Dedifferentiated amniotic fluid mesenchymal stem cell (primary cell): ENCODE results near the gene RAB8A.
"Not testable (repeated sequence)": the region's sequence is repeated elsewhere in the genome, so short reads cannot be mapped to it uniquely, and the experiment has no call there.

ENCODE experiments used
- DNase-seq: peaks from one replicate; pipeline ENCODE4 v3.0.0-alpha.2; 2016; ENCODE audit errors: extremely low spot score

Gene RAB8A

DNA sequence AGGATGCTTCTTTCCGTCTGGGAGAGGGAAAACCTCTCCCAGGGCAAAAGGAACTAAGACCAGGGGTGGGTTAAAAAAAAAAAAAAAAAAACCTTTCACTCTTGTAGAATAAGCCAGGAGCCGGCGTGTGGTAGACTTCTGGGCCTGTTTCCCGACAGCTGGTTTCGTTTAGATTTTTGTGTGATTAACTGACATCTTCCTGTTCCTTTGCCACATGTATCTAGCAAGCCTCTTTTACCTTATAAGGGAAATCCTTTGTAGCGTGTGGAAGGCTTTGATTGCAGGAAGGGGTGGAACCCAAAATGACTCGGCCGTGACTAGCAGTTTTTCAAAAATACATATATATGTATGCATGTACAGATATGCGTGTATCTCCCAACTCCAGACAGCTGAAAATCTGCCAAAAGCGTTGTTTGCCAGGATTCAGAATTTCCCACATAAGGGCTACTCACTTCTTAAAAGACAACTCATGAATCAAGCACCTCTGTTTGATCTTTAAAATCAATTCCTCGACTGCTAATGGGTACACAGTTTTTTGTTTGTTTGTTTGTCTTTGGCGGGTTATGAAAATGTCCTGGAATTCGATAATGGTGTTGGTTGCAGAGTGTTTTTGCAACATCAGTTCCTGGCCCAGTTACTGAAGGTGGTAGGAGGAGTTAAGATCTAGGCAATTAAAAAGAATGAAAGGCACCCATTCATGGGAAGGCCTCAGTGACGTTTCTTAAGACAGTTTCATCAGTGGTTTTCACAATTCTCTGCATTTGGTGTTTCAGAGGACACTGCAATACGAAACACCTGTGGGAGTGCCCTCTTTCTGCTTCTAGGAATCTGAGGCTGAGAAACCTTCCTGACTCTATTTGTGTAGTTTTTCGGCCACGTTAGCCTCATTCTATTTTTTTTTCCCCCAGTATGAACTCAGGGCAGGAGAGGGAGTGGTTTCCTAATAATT, 32.7 kb upstream of the RAB8A start:
- peak; percentile 98 for DNase-seq

DNA sequence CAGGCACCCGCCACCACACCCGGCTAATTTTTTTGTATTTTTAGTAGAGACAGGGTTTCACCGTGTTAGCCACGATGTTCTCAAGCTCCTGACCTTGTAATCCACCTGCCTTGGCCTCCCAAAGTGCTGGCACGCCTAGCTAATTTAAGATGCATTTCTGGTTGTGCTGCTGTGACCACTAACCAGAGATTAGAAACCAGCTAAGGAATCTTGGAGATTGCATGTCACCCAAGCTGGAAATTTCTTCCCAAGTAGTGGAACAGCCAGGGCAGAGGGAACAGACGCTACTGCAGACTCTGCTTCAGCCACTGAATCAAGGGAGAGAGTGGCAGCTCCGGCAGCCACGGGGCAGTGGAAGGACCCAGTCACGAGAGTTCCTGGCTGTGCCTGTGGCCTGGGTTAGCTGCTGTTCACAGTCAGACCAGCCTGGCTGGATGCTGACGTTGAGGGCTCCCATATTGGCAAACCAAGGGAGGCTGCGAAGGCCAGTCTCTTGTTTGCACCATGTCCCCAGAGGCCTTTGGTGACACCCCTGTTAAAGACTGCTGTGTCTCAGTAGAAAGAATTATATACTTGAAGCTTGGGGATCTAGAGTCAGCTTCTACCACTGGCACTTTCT, 27.5 kb upstream of the RAB8A start:
- no peak for DNase-seq

DNA sequence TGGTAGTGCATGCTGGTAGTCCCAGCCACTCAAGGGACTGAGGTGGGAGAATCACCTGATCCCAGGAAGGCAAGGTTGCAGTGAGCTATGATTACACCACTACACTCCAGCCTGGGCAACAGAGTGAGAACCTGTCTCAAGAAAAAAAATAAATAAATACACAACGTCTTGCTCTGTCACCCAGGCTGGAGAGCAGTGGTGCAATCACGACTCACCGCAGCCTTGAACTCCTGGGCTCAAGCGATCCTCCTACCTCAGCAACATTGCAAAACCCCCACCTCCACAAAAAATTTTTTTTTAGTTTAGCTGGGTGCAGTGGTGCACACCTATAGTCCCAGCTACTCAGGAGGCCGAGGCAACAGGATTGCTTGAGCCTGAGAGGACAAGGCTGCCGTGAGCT, 26.6 kb upstream of the RAB8A start:
- DNase-seq, result no peak

DNA sequence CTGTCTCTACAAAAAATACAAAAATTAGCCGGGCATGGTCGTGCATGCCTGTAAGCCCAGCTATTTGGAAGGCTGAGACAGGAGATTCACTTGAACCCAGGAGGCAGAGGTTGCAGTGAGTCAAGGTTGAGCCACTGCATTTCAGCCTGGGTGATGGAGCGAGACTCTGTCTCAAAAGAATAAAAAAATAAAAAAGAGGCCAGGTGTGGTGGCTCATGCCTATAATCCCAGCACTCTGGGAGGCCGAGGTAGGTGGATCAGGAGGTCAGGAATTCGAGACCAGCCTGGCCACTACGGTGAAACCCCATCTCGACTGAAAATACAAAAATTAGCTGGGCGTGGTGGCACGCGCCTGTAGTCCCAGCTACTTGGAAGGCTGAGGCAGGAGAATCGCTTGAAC, 24.3 kb upstream of the RAB8A start:
- not testable (repeated sequence) for DNase-seq

DNA sequence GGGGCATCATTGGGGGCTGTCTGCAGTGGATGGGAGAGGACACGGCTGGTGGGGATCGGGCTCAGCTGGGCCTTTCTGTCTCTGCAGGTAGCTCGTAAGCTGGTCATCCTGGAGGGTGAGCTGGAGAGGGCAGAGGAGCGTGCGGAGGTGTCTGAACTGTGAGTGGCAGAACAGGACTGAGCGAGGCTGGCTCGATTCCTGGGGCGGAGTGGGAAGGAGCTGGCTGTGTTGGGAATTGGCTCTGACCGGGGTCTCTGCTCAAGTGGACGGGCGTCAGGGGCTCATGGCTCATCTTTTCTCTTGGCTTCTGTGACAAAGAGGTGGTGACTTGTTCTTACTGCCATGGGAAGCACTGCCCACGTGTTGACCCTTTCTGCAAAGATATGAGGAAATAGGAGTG, 23.7 kb upstream of the RAB8A start:
- DNase-seq, result no peak

DNA sequence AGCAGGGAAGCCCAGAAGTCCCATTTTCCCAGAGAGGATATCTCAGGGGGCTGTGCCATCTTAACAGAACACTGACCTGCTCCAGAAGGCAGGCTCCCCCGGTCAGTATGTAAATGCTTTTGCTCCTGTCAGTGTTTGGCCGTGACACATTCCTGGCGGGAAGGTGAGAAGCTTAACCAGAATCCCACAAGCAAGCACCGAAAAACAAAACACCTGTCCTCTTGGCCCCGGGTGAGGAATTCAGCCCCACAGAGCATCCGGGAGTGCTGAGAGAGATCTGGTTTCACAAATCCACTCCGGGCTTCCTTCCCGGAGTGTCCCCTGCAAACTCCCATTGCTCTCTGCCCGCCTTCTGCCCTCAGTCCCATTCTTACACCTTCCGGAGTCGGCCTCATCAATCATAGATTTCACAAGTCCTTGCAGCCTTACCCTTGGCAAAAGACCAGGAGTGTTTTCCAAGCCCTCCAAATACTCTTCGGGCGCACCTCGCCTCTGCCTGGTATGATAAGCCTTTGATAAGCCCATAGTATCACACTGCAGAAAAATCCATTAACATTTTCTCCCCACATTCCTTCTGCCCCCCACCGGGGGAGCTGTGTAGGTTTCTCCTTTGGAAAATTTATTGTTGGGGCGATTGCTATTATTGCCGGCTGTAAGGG, 23.2 kb upstream of the RAB8A start:
- no peak for DNase-seq

DNA sequence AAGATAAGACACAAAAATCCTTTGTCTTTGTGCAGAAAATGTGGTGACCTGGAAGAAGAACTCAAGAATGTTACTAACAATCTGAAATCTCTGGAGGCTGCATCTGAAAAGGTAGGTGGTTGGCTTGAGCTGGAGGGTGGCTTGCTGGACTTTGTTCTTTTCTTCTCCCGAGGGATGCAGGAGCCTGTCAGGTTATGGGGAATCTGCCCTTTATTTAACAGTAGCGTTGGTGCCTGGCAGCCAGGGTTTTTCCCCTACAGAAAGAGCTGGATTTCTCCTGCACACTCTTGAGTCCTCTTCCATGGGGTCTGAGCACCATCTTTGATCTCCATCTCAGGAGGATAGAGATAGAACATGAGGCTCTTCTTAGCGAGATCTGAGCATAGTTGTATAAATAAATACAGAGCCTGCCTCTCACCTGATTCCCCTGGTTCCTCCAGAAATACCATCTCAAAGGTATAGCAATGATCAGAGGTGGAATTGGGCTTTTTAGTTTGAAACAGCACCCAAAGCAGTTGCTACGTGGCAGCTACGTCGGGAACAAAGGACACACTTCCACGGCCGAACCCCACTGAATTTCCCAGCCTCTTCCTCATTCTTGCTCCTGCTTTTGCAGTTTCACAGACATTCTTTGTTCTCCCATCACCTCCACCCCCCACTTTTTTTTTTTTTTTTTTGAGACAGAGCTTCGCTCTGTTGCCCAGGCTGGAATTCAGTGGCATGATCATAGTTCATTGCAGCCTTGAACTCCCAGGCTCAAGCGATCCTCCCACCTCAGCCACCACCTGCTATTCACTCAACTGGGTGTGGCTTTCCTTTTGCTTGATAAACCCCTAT, 22.5 kb upstream of the RAB8A start:
- DNase-seq, result no peak

DNA sequence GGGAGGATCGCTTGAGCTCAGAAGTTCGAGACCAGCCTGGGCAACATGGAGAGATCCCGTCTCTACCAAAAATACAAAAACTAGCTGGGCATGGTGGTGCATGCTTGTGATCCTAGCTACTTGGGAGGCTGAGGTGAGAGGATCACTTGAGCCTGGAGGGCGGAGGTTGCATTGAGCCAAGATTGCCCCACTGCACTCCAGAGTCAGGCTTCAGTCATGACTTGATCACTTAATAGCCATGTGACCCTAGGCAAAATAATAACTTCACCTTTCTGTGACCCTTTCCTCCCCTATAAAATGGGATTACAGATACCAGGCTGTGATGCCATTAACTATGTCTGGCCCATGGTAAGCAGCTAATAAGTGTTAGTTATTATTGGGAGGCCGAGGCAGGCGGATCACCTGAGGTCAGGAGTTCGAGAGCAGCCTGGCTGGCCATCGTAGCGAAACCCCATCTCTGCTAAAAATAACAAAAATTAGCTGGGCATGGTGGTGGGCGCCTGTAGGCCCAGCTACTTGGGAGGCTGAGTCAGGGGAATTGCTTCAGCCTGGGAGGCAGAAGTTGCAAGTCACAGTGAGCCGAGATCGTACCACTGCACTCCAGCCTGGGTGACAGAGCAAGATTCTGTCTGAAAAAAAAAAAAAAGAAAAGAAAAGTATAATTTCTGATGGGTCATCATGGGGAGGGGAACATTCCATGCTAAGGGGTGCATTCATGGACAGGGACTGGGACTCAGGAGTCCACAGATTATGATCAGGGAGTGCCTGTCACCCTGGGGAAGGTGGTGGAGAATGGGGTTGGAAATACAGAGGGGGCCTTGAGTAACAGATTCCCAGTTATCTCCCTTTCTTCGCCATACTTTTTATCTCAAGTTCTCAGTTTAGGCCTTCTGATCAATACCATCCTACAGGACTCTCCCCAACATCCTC, 19.9 kb upstream of the RAB8A start:
- DNase-seq, result no peak

DNA sequence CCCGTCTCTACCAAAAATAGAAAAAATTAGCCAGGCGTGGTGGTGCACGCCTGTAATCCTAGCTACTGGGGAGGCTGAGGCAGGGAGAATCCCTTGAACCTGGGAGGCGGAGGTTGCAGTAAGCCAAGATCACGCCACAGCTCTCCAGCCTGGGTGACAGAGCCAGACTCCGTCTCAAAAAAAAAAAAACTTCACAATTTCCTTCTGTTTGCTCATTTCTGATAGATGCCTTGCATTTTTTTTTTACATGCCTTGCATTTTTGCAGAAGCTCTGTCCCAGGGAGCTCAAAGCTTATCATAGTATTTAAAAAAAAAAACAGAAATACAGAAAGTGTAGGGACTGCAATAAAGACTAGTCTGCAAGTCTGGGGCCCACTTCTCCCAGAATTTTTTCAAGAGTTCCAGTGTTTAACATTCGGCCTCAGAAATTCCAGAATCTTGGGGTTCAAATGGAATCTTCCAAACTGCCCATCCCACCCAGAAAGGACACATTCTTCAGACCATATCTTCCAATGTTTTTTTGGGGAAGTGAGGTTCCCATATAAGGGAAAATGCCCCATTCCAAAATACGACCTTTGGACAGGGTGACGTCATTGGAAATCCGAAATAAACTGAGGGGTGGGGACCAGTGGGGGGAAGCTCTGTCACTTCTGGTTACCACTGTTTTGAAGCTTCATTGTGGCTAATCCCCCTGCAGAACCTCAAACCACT, 17.2 kb upstream of the RAB8A start:
- DNase-seq, result peak; percentile 49

DNA sequence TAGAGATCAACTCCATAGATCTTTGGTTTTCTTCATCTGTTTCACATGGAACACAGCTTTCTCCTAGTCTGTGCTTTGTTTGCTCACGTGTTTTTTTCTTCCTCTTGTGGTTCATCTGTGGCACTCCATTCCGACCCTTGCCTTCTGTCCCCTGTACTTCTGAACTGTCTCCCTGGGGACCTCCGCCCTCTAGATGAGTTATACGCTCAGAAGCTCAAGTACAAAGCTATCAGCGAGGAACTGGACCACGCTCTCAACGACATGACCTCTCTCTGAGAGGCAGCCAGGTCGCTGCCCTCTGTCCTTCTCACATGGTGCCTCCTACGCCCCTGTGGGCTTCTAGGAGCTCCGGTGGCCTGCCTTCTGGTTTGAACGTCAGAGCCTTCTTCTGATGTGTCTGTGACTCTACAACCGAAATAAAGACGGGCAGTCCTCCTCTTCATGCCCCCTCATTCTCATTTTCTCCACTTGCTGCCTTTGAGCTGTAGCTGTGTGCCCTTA, 16.6 kb upstream of the RAB8A start:
- DNase-seq, result no peak

DNA sequence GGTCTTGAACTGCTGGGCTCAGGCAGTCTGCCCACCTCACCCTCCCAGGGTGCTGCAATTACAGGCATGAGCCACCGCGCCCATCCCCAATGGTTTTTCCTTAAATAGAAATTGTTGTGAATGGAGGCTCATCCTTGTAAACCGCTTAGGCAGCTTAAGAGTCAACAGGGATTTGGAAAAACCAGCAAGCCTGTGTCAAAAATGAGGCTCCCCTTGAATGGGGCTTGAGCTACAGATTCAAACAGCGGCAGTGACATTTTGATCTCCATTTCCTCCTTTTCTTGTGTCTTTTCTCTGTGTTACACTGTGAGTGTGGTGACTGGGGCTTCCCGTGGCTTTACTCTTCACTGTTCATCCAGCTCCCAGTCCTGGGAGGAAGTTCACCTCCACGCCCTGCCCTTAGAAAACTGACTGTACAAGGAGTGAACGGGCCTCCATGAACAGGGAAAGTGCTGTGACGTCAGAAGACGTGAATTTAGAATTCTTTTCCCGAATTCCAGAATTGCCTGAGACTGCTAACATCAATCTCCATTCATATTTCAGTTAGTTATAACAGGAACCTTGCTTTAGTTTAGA, 15.3 kb upstream of the RAB8A start:
- DNase-seq, result no peak

DNA sequence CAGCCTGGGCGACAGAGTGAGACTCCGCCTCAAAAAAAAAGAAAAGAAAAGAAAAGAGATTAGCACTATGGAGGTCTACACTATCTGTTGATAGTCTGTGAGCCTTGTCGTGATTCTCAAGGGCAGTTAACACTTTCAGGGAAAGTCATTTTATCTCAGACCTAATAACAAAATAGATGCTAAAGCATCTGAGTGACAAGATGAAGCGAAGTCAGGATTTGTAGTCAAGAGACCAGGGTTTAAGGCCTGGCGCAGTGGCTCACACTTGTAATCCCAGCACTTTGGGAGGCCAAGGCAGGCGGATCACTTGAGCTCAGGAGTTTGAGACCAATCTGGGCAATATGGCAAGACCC, 13.3 kb upstream of the RAB8A start:
- DNase-seq, result no peak

DNA sequence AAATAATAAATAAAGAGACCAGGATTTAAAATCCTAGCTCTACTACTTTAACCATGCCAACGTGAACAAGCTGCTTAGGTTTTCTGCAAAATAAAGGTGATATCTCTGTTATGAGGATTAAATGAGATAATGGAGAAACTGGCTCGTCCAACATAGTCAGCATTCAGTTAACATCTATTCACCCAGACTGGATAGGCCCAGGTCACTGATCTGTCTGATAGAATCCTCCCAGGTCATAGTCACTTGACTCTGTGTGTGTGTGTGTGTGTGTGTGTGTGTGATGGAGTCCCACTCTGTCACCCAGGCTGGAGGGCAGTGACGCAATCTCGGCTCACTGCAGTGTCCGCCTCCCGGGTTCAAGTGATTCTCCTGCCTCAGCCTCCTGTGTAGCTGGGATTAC, 12.9 kb upstream of the RAB8A start:
- DNase-seq, result no peak

DNA sequence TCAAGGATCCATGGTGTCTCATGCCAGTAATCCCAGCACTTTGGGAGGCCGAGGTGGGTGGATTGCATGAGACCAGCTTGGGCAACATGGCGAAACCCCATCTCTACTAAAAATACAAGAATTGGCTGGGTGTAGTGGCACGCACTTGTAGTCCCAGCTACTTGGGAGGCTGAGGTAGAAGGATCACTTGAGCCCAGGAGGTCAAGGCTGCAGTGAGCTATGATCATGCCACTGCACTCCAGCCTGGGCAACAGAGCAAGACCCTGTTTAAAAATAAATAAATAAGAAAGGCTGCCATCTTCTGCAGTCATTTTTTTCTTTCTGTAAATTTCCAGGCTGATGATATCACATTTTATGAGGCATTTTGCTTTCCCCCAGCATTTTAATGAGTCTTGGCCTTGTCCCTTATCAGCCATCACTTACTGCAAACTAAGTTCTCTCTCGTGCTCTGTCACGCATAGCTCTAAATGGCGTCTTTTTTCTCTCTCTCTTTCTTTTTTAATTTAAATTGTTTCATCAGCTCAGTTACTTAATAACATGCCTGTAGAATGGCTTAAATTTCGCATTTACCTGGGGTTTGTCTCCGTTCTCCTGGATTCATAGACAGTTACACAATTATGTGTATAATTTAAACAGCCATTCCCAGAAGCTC, 12.2 kb upstream of the RAB8A start:
- not testable (repeated sequence) for DNase-seq

DNA sequence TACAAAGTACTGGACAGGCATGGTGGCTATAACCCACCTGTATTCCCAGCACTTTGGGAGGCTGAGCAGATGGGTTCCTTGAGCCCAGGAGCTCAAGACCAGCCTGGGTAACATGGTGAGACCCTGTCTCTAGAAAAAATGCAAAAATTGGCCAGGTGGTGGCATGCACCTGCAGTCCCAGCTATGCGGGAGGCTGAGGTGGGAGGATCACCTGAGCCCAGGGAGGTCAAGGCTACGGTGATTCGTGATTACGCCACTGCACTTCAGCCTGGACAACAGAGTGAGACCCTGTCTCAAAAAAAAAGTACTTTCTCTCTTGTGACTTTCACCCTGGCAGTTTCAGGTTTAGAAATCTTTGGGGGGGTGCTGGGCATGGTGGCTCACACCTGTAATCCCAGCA, 11.2 kb upstream of the RAB8A start:
- no peak for DNase-seq

DNA sequence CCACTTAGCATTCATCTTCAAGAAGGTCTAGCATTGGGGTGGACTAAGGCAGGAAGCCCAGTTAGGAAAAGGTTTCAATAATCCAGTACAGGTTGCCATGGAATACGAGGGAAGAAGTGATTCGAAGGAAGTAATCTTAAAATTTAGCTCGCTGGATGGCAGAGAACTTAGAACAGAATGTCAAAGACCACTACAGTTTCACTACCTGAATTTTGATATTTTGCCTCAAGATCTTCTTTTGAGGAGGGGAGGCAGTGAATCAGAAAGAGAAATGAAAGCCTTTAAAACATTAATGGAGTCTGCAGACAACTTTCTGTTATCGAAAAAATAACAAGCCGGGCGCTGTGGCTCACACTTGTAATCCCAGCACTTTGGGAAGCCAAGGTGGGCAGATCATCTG, 7.0 kb upstream of the RAB8A start:
- no peak for DNase-seq

DNA sequence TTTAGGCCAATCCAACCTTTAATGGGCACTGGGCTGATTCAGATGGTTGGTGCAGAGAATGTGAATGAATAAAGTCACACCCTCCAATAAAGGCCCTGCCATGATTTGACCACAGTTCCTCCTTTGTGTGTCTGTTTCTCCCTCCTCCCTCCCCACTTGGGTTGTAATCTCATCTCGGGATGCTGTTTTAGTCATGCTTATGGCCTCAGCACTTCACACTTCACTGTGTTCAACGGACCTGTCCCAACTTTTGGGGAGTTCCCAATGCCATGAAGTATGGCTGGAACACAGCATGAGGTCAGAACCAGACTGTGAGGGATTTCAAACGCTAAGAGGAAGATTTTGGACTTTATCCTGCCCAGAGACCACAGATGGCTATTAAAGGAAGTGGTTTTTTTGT, 5.6 kb upstream of the RAB8A start:
- DNase-seq, result no peak

DNA sequence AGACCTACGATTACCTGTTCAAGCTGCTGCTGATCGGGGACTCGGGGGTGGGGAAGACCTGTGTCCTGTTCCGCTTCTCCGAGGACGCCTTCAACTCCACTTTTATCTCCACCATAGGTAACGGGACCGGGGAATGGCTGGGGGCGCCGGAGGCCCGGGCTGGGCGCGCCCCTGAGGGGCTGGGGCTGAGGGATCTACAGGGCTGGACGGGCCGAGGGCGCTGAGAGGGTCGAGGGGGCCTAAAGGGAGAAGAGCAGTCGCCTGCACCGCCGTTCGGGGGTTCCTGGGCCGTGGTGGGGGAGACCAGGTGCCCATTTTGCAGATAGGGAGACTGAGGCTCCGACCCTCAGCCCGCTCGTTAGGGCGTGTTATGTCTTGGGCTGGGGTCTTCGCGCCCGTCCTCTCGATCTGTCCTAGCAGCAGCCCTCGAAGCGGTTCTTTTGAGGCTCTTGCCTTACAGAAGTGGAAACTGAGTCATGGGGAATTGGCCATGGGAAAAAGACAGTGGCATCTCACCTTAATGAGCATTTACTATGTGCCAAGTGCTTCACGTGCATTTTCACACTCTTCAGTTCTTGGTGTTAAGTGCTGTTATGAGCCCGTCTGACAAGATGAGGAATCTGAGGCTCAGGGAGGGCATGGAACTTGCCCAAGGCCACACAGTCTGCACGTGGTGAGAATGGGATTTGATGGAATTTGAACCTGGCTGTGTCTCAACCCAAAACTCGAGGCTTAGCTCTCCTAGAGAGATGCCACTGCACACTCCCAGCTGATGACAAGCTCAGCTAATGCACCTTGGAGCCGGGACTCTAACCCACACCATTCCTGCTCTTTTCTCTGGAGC, 442 bp downstream of the RAB8A start:
- no peak for DNase-seq
